Effector memory CD8-positive, alpha-beta T cell (primary cell): ENCODE data around the gene ADD3.
A peak's percentile ranks its signal among the peaks of the same experiment; 100 is the strongest.

Experiments used
- ATAC-seq: fragments of 150-1000 bp; cut with Tn5 transposase; replicated peaks from 2 replicates; pipeline ENCODE4 v1.10.0; 2021; ENCODE audit warnings: mild to moderate bottlenecking, moderate library complexity
- DNase-seq, 3 experiments: peaks; one replicate each; pipeline ENCODE4 v3.0.0; 2021
- H3K27ac Mint-ChIP-seq, 2 donors: one replicate each; pipeline ENCODE4 v1.8.0; 2022; ENCODE audit warnings: mild to moderate bottlenecking in 2 of 2, mixed read lengths in 2 of 2, moderate library complexity in 2 of 2
- H3K27me3 Mint-ChIP-seq, 2 donors: one replicate each; pipeline ENCODE4 v1.8.0; 2022; ENCODE audit warnings: mixed read lengths in 2 of 2
- H3K36me3 Mint-ChIP-seq: one replicate; pipeline ENCODE4 v1.8.0; 2022; ENCODE audit warnings: mild to moderate bottlenecking, moderate library complexity, mixed read lengths; ENCODE audit not compliant: insufficient read depth
- H3K4me1 Mint-ChIP-seq, 2 donors: one replicate each; pipeline ENCODE4 v1.8.0; 2022; ENCODE audit warnings: low read depth in 2 of 2, mixed read lengths in 2 of 2
- H3K4me3 Mint-ChIP-seq, 2 donors: one replicate each; pipeline ENCODE4 v1.8.0; 2022; ENCODE audit warnings: mild to moderate bottlenecking in 2 of 2, mixed read lengths in 2 of 2, moderate library complexity in 2 of 2
- H3K9me3 Mint-ChIP-seq, 2 donors: one replicate each; pipeline ENCODE4 v1.8.0; 2022; ENCODE audit warnings: mixed read lengths in 2 of 2

ADD3 gene

DNA sequence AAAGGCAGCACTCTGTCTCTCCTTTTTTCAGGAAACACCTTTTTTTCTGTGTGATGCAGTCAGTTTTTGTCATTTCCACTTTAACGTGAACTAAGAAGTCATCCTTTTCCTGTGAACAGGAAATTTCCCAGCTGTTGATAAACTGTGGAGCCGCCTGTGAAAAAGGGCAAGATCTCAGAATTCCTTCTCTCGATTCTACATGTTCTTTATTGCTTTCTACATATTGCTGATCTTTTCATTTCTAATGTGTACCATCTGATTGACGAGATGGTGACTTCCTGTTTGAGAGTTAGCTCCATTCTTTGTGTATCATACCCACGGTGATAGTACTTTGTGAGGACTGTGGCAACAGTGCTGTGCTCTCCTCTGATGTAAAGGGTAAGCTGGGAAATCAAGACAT, 50.4 kb downstream of the ADD3 start:
- no peak for DNase-seq
- H3K27me3 Mint-ChIP-seq = no peaks in the 10 kb centered on the region

DNA sequence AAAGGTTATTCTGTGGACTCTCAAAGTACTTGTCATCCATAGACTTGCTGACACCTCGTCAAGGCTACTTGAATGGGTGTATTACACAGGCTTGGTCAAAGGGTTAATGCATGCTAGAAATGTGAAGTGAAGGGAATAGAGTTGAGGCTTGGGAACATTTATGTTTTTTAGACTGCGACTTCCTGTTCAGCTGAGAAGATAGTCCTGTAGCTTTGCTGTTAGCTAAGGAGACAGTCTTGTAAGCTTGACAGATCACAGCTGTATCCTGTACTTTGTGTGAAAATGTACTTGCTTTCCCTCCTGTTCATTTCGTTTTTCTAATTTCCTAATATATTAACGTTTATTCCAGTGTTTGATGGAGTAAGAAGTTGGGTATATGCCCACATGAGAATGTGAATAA, 52.1 kb downstream of the ADD3 start:
- Mint-ChIP-seq H3K27me3 (no peaks in the 10 kb centered on the region), H3K36me3 (peaks cover 5% of the 10 kb centered on the region), H3K9me3 (no peaks in the 10 kb centered on the region), H3K27ac (peak overlapping the region; percentile 60 to 72), H3K4me1 (peaks cover 49 to 80% of the 10 kb centered on the region in 2 donors), H3K4me3 (peak overlapping the region in 1 of 2 donors; percentile 7)
- ATAC-seq (no peak), DNase-seq (no peak)

More for the DNA sequence above, 50.4 kb downstream of the ADD3 start:
- Mint-ChIP-seq H3K9me3 (no peaks in the 10 kb centered on the region), H3K27ac (peak overlapping the region; percentile 69 to 73), H3K4me1 (peaks cover 50 to 68% of the 10 kb centered on the region in 2 donors), H3K4me3 (peak overlapping the region; percentile 63 to 79), H3K36me3 (peaks cover 4% of the 10 kb centered on the region)
- ATAC-seq = peak; percentile 72

- Mint-ChIP-seq H3K4me3 (peak overlapping the region in 1 of 2 donors; percentile 42), H3K9me3 (no peaks in the 10 kb centered on the region), H3K36me3 (peaks cover 12% of the 10 kb centered on the region), H3K27me3 (no peaks in the 10 kb centered on the region), H3K27ac (peak overlapping the region; percentile 15 to 71), H3K4me1 (peaks cover 46 to 81% of the 10 kb centered on the region in 2 donors)
- ATAC-seq (no peak), DNase-seq (no peak)
Observed at GRCh38 chr10:110061687-110062086, 53.9 kb downstream of the ADD3 start.

DNA sequence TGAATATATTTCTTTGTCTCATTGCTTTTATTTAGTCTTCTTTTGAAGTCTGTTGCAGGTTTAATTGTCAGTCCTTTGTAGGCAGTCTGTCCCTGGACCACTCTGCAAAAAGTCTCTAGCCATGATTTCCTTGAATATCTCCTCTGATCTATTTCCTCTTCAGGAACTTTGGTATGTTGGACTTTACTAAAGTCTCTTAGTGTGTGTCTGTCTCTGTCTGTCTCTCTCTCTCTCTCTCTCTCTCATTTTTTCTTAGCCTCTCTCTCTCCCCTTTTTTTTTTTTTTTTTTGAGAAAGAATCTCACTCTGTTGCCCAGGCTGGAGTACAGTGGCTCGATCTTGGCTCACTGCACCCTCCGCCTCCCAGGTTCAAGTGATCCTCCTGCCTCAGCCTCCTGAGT, 57.5 kb downstream of the ADD3 start:
- ATAC-seq (no peak), DNase-seq (no peak)
- H3K9me3 Mint-ChIP-seq = no peaks in the 10 kb centered on the region
- H3K4me1 Mint-ChIP-seq = peaks cover 45 to 78% of the 10 kb centered on the region in 2 donors
- no peak overlapping the region for H3K4me3 Mint-ChIP-seq
- peak overlapping the region; percentile 31 to 70 for H3K27ac Mint-ChIP-seq
- H3K27me3 Mint-ChIP-seq = no peaks in the 10 kb centered on the region
- peaks cover 12% of the 10 kb centered on the region for H3K36me3 Mint-ChIP-seq

DNA sequence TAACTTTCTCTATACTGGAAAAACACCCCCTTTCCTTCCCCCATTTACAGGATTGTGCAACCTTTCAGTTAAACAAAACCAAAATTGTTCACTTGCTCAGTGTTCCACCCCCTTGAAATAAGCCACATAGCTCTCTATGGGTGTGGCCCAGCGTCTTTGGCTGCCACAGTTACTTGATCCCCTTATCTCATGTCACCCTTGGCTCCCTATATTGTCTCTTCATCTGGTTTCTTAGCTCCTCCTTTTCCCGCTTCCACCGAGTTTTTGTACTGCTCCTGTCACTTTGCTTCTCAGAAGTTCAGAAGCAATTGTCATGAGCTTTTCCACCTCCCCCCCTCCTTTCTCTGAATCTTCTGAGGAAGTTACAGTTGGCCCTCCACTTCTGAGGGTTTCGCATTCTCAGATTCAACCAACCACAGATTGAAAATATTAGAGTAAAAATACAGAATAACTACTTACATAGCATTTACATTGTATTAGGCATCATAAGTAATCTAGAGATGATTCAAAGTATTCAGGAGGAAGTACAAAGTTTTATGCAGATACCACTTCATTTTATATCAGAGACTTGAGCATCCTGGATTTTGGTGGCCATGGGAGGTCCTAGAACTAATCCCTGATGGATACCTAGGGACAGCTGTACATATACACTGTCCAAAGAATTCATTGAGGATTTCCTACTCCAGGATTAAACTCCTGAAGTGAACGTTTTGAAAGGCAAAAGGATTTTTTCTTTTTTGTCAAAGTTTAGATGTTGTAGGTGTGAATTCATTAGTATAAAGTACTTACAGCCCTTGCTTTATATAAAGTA, 60.4 kb downstream of the ADD3 start:
- no peaks in the 10 kb centered on the region for H3K9me3 Mint-ChIP-seq
- peak overlapping the region; percentile 31 to 70 for H3K27ac Mint-ChIP-seq
- DNase-seq (no peak), ATAC-seq (peak; percentile 68)
- peaks cover 42 to 82% of the 10 kb centered on the region in 2 donors for H3K4me1 Mint-ChIP-seq
- no peaks in the 10 kb centered on the region for H3K27me3 Mint-ChIP-seq
- H3K4me3 Mint-ChIP-seq = peak overlapping the region; percentile 62 to 71
- peaks cover 13% of the 10 kb centered on the region for H3K36me3 Mint-ChIP-seq

DNA sequence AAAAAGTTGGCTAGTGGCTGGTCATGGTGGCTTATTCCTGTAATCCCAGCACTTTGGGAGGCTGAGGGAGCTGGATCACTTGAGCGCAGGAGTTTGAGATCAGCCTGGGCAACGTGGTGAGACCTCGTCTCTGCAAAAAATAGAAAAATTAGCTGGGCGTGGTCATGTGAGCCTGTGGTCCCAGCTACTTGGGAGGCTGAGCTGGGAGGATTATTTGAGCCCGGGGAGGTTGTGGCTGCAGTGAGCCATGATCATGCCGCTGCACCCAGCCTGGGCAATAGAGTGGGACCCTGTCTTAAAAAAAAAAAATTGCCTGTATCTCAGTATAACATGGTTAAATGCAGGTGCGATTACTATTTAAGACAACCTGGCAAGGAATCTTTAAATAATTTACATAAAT, 61.0 kb downstream of the ADD3 start:
- H3K4me1 Mint-ChIP-seq = peaks cover 48 to 83% of the 10 kb centered on the region in 2 donors
- peak overlapping the region; percentile 31 to 70 for H3K27ac Mint-ChIP-seq
- DNase-seq = no peak
- no peaks in the 10 kb centered on the region for H3K27me3 Mint-ChIP-seq
- H3K9me3 Mint-ChIP-seq = no peaks in the 10 kb centered on the region
- no peak for ATAC-seq
- peak overlapping the region; percentile 62 to 71 for H3K4me3 Mint-ChIP-seq
- H3K36me3 Mint-ChIP-seq = peaks cover 13% of the 10 kb centered on the region

DNA sequence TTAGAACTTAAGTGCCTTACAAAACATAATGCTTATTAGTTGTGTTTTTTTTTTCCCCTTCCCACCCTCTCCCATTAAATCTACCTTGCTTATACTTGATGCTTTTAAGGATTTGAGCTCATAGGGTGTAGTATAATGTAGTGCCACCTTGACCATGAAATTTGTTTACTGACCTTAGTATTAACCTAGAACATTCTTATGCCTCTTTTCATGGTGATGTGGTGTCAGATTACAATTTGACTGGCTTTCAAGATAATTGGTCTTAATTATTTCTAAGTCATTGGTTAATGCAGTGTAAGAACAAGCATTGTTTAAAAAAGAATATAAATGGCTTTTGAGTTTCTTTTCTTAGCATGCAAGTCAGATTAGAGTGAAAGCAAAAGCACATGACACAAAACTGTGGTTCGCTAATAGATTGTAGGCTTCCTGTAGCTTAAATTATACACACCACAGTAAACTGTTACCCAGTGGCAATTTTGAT, 61.8 kb downstream of the ADD3 start:
- H3K4me1 Mint-ChIP-seq = peaks cover 54 to 84% of the 10 kb centered on the region in 2 donors
- ATAC-seq = peak; percentile 80
- H3K4me3 Mint-ChIP-seq = peak overlapping the region; percentile 62 to 71
- DNase-seq = no peak
- no peaks in the 10 kb centered on the region for H3K9me3 Mint-ChIP-seq
- H3K27me3 Mint-ChIP-seq = no peaks in the 10 kb centered on the region
- H3K36me3 Mint-ChIP-seq = peaks cover 13% of the 10 kb centered on the region
- H3K27ac Mint-ChIP-seq = peak overlapping the region; percentile 31 to 70

- Mint-ChIP-seq H3K4me1 (peaks cover 62 to 88% of the 10 kb centered on the region in 2 donors), H3K4me3 (peak overlapping the region; percentile 34 to 43), H3K36me3 (peaks cover 4% of the 10 kb centered on the region), H3K9me3 (no peaks in the 10 kb centered on the region), H3K27me3 (no peaks in the 10 kb centered on the region), H3K27ac (peak overlapping the region; percentile 89 to 91)
- ATAC-seq (no peak), DNase-seq (no peak)
Observed at GRCh38 chr10:110073896-110074295, 66.1 kb downstream of the ADD3 start.

DNA sequence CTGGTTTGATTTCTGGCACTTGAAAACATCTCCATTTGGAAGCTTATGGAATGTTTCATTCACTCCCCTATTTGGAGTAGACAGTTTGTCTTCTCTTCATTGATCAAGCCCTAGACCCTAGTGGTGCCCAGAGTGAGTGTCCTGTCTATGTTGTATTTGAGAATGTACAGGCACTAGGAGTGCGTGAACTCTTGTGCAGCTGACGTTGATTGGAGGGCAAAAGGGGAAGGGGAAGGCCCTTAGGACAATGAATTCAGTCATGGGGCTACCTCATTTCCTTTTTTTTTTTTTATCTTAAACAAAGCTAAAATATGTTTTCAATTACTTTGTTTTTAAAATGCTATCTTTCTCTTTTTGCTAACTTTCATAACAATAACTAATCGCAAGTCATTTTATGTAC, 66.5 kb downstream of the ADD3 start:
- DNase-seq = no peak
- peaks cover 7% of the 10 kb centered on the region for H3K36me3 Mint-ChIP-seq
- H3K27ac Mint-ChIP-seq = peak overlapping the region; percentile 89 to 91
- no peaks in the 10 kb centered on the region for H3K27me3 Mint-ChIP-seq
- H3K4me3 Mint-ChIP-seq = peak overlapping the region; percentile 34 to 43
- H3K4me1 Mint-ChIP-seq = peaks cover 63 to 89% of the 10 kb centered on the region in 2 donors
- H3K9me3 Mint-ChIP-seq = no peaks in the 10 kb centered on the region
- no peak for ATAC-seq

DNA sequence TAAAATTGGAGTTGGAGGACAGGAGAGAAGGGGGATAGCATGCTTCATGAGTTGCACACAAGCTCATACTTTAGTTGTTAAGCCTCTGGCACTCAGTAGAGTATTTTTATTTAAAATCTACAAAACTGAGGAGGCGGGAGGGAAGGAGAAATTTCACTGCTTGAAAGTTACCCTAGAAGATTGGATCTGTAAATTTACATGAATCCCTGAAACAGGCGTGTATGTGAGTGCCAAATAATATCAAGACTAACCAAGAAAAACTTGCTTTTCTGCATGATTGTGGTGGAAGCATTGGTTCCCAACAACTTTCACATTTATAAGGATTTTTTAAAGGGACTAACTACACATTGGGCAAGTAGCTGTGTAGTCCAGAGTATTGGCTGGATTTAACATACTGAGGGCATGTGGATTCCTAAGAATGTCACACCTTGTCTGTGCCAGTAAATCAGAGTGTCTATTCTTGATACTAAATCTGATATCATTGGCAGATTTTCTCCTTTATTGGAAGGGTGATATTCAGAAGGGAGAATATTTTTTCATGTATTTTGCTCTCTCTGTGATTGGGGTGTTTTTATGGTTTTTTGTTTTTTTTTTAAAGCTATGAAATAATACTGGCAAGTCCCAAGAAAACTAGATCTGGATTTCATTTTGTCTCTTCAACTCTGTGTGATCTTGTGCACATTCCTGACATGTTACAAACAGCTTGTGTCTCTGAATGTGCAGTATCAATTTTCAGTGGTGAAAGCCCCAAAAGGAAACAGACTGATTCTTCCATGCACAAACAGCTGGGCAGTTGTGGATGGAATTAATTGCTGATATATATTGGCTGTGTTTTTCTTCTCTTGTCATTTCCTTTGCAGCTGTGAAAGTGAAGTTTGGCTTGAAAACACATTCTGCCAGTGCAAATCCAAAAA, 67.2 kb downstream of the ADD3 start:
- DNase-seq (no peak), ATAC-seq (no peak)
- peaks cover 11% of the 10 kb centered on the region for H3K36me3 Mint-ChIP-seq
- peak overlapping the region; percentile 89 to 91 for H3K27ac Mint-ChIP-seq
- H3K4me1 Mint-ChIP-seq = peaks cover 59 to 87% of the 10 kb centered on the region in 2 donors
- H3K27me3 Mint-ChIP-seq = no peaks in the 10 kb centered on the region
- peak overlapping the region; percentile 11 to 47 for H3K4me3 Mint-ChIP-seq
- H3K9me3 Mint-ChIP-seq = no peaks in the 10 kb centered on the region

DNA sequence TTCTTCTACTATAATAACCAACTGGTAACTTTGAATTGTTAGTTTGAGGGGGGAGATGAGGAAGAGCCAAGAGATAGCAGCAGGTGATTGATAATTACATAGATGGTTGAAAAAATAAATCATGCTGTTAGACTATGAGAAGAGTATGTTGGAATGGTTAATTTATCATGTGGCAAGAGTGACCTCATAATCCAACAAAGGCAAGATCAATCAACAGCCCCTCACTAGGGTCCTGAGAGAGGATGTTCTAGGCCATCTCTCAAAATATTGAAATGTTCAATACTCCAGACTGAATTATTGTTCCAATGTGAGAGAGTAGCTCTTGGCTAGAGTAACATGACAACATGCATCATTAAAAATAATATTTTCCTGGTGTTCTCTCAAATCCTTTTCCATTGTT, 67.9 kb downstream of the ADD3 start:
- H3K4me1 Mint-ChIP-seq = peaks cover 57 to 85% of the 10 kb centered on the region in 2 donors
- H3K27me3 Mint-ChIP-seq = no peaks in the 10 kb centered on the region
- peaks cover 15% of the 10 kb centered on the region for H3K36me3 Mint-ChIP-seq
- ATAC-seq (no peak), DNase-seq (no peak)
- H3K9me3 Mint-ChIP-seq = no peaks in the 10 kb centered on the region
- H3K4me3 Mint-ChIP-seq = peak overlapping the region; percentile 11 to 47
- peak overlapping the region; percentile 47 to 91 for H3K27ac Mint-ChIP-seq

- peak overlapping the region; percentile 78 to 83 for H3K4me3 Mint-ChIP-seq
- no peaks in the 10 kb centered on the region for H3K27me3 Mint-ChIP-seq
- ATAC-seq (peak; percentile 85), DNase-seq (peak; percentile 15 to 26 (median 22))
- H3K36me3 Mint-ChIP-seq = peaks cover 15% of the 10 kb centered on the region
- no peaks in the 10 kb centered on the region for H3K9me3 Mint-ChIP-seq
- peak overlapping the region; percentile 89 to 90 for H3K27ac Mint-ChIP-seq
- peaks cover 59 to 81% of the 10 kb centered on the region in 2 donors for H3K4me1 Mint-ChIP-seq
Observed at GRCh38 chr10:110076559-110077318, 69.0 kb downstream of the ADD3 start.
